HepG2 (cell line): ENCODE data around the gene FAM229A. TPM values are rescaled to one million over a fixed set of nuclear protein-coding genes. Genes with fewer than 3 reads are reported as not detected.

Experiments used
- AGO1 ChIP-seq: fragments of 200-400 bp; formaldehyde crosslinking; IDR thresholded peaks from 2 replicates; pipeline ENCODE4 v1.6.1; 2017; ENCODE audit warnings: mild to moderate bottlenecking, low read depth, low read length, moderate library complexity; ENCODE audit not compliant: poor library complexity, severe bottlenecking
- BHLHE40 ChIP-seq: IDR thresholded peaks from 2 replicates; pipeline ENCODE4 v1.6.1; 2011; ENCODE audit warnings: low read length, improper control_type of control experiment
- CREB1 ChIP-seq, 2 experiments: fragments of 450-650 bp in 1 of 2; IDR thresholded peaks; 2 replicates each; pipeline ENCODE4 v1.6.1; 2016 to 2017; ENCODE audit warnings: control low read depth in 1 of 2, mild to moderate bottlenecking in 1 of 2, missing compliant biosample characterization in 1 of 2, missing genetic modification characterization in 1 of 2
- GLI4 ChIP-seq: sonication (generic); formaldehyde crosslinking; IDR thresholded peaks from 2 replicates; pipeline ENCODE4 v1.5.1; 2020; ENCODE audit warnings: missing genetic modification reagents, mild to moderate bottlenecking, moderate library complexity, borderline replicate concordance
- HHEX ChIP-seq: IDR thresholded peaks from 2 replicates; pipeline ENCODE4 v1.6.1; 2016; ENCODE audit warnings: control low read depth
- KAT7 ChIP-seq: IDR thresholded peaks from 2 replicates; pipeline ENCODE4 v1.6.1; 2018; ENCODE audit warnings: borderline replicate concordance, missing compliant biosample characterization
- KDM5A ChIP-seq: fragments of 200-600 bp; sonication (generic); IDR thresholded peaks from 2 replicates; pipeline ENCODE4 v1.7.0; 2018; ENCODE audit warnings: antibody characterized with exemption, mild to moderate bottlenecking, low read length, borderline replicate concordance
- KDM5B ChIP-seq: sonication (generic); formaldehyde crosslinking; IDR thresholded peaks from 2 replicates; pipeline ENCODE4 v1.4.0; 2020; ENCODE audit warnings: missing genetic modification reagents, mild to moderate bottlenecking, borderline replicate concordance
- NR2C2 ChIP-seq: sonication (generic); formaldehyde crosslinking; IDR thresholded peaks from 2 replicates; pipeline ENCODE4 v1.4.0; 2020; ENCODE audit warnings: missing genetic modification reagents, mild to moderate bottlenecking, moderate library complexity, borderline replicate concordance
- PHF20 ChIP-seq: sonication (generic); formaldehyde crosslinking; IDR thresholded peaks from 2 replicates; pipeline ENCODE4 v1.5.0; 2020; ENCODE audit warnings: mild to moderate bottlenecking, missing genetic modification reagents
- PPARG ChIP-seq: conservative IDR thresholded peaks from 2 replicates; pipeline ENCODE4 v1.6.1; 2016; ENCODE audit warnings: missing biosample characterization, missing genetic modification reagents
- SATB2 ChIP-seq: sonication (generic); formaldehyde crosslinking; IDR thresholded peaks from 2 replicates; pipeline ENCODE4 v1.5.0; 2020; ENCODE audit warnings: missing genetic modification reagents
- SIN3A ChIP-seq: IDR thresholded peaks from 2 replicates; pipeline ENCODE4 v1.6.1; 2011; ENCODE audit warnings: low read depth, mild to moderate bottlenecking, control low read depth, low read length, borderline replicate concordance
- ZC3H4 ChIP-seq: sonication (generic); formaldehyde crosslinking; IDR thresholded peaks from 2 replicates; pipeline ENCODE4 v1.4.0; 2020; ENCODE audit warnings: missing genetic modification reagents, borderline replicate concordance
- ZNF33B ChIP-seq: sonication (generic); formaldehyde crosslinking; IDR thresholded peaks from 2 replicates; pipeline ENCODE4 v1.5.1; 2020; ENCODE audit warnings: mild to moderate bottlenecking, missing genetic modification reagents
- polyA plus RNA-seq, 8 experiments: library from polyadenylated mRNA; depleted of rRNA in 3 of 8; stranded (reverse) in 7 of 8; unstranded in 1 of 8; fragments of >200 nt; fragmentation: Illumina TruSeq in 4 of 8; extraction: Trizol in 4 of 8; gene quantifications; 2 replicates each; pipeline versions ENCODE4 v1.2.1 to v1.2.3, GENCODE V29; 2011 to 2016; ENCODE audit warnings: low read depth in 4 of 8, missing spikeins in 1 of 8, mixed read lengths in 1 of 8; ENCODE audit not compliant: insufficient read depth in 1 of 8
- total RNA-seq, 5 experiments: library from RNA; depleted of rRNA; stranded (reverse); fragments of >200 nt; fragmentation: Illumina TruSeq; extraction: Trizol; gene quantifications; 2 replicates each; pipeline ENCODE4 v1.2.3, GENCODE V29; 2016; ENCODE audit warnings: low read depth in 1 of 5
- TF ChIP-seq, protein P1 (sequence below): sonication (generic); formaldehyde crosslinking; IDR thresholded peaks from 2 replicates; pipeline ENCODE4 v1.9.0; 2022; ENCODE audit warnings: missing genetic modification reagents, mild to moderate bottlenecking, borderline replicate concordance
- TF ChIP-seq, protein P2 (sequence below): sonication (generic); formaldehyde crosslinking; IDR thresholded peaks from 2 replicates; pipeline ENCODE4 v1.5.0; 2020; ENCODE audit warnings: mild to moderate bottlenecking, missing genetic modification reagents, borderline replicate concordance
- TF ChIP-seq, protein P3 (sequence below): sonication (generic); formaldehyde crosslinking; IDR thresholded peaks from 2 replicates; pipeline ENCODE4 v1.4.0; 2020; ENCODE audit warnings: missing genetic modification reagents

Gene FAM229A
- total and polyA plus RNA-seq, 2 of the 13 experiments (the other 11 are each of a cell fraction or from before 2014, with no cell fraction given), result 3.2 to 17.6 TPM

DNA sequence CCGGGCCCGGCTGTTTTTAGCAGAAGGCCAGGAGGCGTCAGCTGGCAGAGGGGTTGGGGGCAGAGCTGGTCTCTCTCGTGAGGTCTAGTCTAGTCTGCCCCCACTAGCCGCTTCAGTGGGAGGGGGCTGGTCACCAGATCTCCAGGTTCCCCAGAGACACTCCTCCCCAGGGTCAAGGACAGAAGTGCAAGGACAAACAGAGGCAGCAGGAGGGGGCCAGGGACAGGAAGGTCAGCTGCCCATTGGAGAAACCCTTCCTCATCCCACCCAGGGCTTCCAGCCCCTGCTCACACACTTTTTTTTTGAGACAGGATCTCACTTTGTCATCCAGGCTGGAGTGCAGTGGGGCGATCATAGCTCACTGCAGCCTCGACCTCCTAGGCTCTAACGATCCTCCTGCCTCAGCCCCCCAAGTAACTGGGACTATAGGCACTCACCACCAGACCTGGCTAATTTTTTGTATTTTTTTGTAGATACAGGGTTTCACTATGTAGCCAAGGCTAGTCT, 10.0 kb downstream of the FAM229A start (continued):
- TF ChIP-seq, protein P1, sequence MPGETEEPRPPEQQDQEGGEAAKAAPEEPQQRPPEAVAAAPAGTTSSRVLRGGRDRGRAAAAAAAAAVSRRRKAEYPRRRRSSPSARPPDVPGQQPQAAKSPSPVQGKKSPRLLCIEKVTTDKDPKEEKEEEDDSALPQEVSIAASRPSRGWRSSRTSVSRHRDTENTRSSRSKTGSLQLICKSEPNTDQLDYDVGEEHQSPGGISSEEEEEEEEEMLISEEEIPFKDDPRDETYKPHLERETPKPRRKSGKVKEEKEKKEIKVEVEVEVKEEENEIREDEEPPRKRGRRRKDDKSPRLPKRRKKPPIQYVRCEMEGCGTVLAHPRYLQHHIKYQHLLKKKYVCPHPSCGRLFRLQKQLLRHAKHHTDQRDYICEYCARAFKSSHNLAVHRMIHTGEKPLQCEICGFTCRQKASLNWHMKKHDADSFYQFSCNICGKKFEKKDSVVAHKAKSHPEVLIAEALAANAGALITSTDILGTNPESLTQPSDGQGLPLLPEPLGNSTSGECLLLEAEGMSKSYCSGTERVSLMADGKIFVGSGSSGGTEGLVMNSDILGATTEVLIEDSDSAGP (CRISPR knock-in tag), result peak; percentile 58; the same call in 1 of the 2 replicates
- TF ChIP-seq, protein P2, sequence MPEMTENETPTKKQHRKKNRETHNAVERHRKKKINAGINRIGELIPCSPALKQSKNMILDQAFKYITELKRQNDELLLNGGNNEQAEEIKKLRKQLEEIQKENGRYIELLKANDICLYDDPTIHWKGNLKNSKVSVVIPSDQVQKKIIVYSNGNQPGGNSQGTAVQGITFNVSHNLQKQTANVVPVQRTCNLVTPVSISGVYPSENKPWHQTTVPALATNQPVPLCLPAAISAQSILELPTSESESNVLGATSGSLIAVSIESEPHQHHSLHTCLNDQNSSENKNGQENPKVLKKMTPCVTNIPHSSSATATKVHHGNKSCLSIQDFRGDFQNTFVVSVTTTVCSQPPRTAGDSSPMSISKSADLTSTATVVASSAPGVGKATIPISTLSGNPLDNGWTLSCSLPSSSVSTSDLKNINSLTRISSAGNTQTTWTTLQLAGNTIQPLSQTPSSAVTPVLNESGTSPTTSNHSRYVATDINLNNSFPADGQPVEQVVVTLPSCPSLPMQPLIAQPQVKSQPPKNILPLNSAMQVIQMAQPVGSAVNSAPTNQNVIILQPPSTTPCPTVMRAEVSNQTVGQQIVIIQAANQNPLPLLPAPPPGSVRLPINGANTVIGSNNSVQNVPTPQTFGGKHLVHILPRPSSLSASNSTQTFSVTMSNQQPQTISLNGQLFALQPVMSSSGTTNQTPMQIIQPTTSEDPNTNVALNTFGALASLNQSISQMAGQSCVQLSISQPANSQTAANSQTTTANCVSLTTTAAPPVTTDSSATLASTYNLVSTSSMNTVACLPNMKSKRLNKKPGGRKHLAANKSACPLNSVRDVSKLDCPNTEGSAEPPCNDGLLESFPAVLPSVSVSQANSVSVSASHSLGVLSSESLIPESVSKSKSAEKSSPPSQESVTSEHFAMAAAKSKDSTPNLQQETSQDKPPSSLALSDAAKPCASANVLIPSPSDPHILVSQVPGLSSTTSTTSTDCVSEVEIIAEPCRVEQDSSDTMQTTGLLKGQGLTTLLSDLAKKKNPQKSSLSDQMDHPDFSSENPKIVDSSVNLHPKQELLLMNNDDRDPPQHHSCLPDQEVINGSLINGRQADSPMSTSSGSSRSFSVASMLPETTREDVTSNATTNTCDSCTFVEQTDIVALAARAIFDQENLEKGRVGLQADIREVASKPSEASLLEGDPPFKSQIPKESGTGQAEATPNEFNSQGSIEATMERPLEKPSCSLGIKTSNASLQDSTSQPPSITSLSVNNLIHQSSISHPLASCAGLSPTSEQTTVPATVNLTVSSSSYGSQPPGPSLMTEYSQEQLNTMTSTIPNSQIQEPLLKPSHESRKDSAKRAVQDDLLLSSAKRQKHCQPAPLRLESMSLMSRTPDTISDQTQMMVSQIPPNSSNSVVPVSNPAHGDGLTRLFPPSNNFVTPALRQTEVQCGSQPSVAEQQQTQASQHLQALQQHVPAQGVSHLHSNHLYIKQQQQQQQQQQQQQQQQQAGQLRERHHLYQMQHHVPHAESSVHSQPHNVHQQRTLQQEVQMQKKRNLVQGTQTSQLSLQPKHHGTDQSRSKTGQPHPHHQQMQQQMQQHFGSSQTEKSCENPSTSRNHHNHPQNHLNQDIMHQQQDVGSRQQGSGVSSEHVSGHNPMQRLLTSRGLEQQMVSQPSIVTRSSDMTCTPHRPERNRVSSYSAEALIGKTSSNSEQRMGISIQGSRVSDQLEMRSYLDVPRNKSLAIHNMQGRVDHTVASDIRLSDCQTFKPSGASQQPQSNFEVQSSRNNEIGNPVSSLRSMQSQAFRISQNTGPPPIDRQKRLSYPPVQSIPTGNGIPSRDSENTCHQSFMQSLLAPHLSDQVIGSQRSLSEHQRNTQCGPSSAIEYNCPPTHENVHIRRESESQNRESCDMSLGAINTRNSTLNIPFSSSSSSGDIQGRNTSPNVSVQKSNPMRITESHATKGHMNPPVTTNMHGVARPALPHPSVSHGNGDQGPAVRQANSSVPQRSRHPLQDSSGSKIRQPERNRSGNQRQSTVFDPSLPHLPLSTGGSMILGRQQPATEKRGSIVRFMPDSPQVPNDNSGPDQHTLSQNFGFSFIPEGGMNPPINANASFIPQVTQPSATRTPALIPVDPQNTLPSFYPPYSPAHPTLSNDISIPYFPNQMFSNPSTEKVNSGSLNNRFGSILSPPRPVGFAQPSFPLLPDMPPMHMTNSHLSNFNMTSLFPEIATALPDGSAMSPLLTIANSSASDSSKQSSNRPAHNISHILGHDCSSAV, result no peak
- TF ChIP-seq ZC3H4, result 0 out of 2 replicates have a peak, but pooled peaks have one; percentile 1
- no peak for TF ChIP-seq CREB1 (IDR thresholded peaks at IDR 0.05)
- TF ChIP-seq CREB1 (CRISPR knock-in tag; IDR thresholded peaks at IDR 0.05), result no peak
- no peak; the same call in 1 of the 2 replicates for TF ChIP-seq KAT7 (CRISPR knock-in tag)
- TF ChIP-seq NR2C2 (CRISPR knock-in tag), result peak; percentile 85
- no peak for TF ChIP-seq KDM5B
- TF ChIP-seq BHLHE40, result no peak
- no peak for TF ChIP-seq GLI4
- no peak for TF ChIP-seq ZNF33B (CRISPR knock-in tag)
- no peak for TF ChIP-seq PPARG (CRISPR knock-in tag)
- TF ChIP-seq, protein P3, sequence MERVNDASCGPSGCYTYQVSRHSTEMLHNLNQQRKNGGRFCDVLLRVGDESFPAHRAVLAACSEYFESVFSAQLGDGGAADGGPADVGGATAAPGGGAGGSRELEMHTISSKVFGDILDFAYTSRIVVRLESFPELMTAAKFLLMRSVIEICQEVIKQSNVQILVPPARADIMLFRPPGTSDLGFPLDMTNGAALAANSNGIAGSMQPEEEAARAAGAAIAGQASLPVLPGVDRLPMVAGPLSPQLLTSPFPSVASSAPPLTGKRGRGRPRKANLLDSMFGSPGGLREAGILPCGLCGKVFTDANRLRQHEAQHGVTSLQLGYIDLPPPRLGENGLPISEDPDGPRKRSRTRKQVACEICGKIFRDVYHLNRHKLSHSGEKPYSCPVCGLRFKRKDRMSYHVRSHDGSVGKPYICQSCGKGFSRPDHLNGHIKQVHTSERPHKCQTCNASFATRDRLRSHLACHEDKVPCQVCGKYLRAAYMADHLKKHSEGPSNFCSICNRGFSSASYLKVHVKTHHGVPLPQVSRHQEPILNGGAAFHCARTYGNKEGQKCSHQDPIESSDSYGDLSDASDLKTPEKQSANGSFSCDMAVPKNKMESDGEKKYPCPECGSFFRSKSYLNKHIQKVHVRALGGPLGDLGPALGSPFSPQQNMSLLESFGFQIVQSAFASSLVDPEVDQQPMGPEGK (CRISPR knock-in tag), result peak; percentile 97
- TF ChIP-seq KDM5A, result no peak
- TF ChIP-seq HHEX, result no peak
- no peak for TF ChIP-seq SIN3A
- TF ChIP-seq SATB2, result no peak
- TF ChIP-seq PHF20 (CRISPR knock-in tag), result no peak
- TF ChIP-seq AGO1, result no peak
